ENCODE measurements around the gene CENPO.

CENPO gene

GRCh38 chr2:24820598-24821432, 27.6 kb downstream of the CENPO start:
- no peak for DNase-seq (ENCODE audit: low read depth in 2 of 2)
- H3K4me3 ChIP-seq (replicated peaks in 1 of 2; ENCODE audit: low read depth in 2 of 2, low read length in 2 of 2): no peak overlapping the region
- TF ChIP-seq CTCF (IDR thresholded peaks at IDR 0.05; ENCODE audit: low read depth, low read length): no peak

DNA sequence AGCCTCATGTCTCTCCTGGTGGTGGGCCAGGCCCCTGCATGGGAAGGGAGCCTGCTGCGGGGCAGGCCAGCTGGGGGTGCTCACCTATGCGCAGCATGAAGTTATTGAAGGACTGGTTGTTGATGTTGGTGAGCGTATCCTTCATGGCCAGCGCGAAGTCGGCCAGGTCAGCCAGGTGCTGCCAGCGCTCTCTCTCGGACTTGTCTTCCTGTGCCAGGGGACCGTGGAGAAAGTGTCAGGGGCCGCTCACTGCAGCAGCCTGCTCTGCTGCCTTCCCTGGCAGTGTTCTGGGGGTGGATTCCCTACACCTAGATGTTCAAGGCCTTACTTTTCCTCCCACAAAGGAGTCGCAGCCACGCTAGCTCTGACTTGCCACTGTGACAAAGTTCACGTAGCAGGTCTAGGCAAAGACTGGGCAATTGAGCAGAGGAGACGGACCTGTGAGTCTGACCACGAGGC, 28.2 kb downstream of the CENPO start:
- H3K4me3 ChIP-seq (replicated peaks in 1 of 2; ENCODE audit: low read depth in 2 of 2, low read length in 2 of 2): no peak overlapping the region
- no peak for TF ChIP-seq CTCF (IDR thresholded peaks at IDR 0.05; ENCODE audit: low read depth, low read length)
- no peak for DNase-seq (ENCODE audit: low read depth in 2 of 2)

- TF ChIP-seq CTCF (IDR thresholded peaks at IDR 0.05; ENCODE audit: low read depth, low read length): no peak
- no peak for DNase-seq (ENCODE audit: low read depth in 2 of 2)
These were observed 29.0 kb downstream of the CENPO start for GRCh38 chr2:24822049-24822706.

GRCh38 chr2:24824071-24824588, 30.9 kb downstream of the CENPO start:
- no peak for DNase-seq (ENCODE audit: low read depth in 2 of 2)
- no peak overlapping the region for H3K4me3 ChIP-seq (replicated peaks in 1 of 2; ENCODE audit: low read depth in 2 of 2, low read length in 2 of 2)
- TF ChIP-seq CTCF (IDR thresholded peaks at IDR 0.05; ENCODE audit: low read depth, low read length): no peak

More at GRCh38 chr2:24822049-24822706, 29.0 kb downstream of the CENPO start:
- H3K4me3 ChIP-seq (replicated peaks in 1 of 2; ENCODE audit: low read depth in 2 of 2, low read length in 2 of 2): no peak overlapping the region

DNA sequence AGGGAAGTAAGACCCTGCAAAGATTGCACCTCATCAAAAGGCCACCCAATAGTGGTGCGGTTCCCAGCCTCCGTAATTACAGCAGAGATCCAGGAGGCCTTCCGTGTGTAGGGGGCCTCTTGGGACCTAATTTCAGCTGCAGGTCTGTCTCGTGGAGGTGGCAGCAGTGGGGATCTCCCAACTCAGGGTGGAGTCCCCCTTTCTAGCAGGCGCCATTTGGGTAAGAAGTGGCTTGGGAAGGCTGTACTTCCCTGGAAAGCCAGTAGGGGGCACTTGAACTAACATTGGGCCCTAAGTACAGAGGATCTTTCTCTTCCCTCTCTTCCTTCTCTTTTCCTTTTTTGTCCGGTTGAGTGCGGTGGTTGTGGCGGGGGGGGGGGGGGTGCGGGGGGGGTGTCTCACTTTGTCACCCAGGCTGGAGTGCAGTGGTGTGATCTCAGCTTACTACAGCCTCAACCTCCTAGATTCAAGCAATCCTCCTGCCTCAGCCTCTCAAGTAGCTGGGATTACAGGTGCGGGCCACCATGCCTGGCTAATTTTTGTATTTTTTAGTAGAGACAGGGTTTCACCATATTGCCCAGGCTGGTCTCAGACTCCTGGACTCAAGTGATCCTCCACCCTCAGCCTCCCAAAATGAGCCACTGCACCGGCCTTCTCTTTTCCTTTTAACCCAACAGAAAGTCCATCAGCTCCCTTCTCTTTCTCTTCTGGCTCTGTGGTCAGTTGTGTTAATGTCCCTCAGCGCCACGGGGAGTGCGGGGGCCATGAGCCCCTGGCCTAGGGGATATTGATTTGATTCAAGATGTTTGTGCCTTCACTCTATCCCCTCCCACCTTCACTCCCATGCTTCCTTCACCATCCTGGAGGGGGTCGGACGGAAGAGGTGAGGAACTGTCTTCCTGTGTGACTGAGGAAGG, 32.0 kb downstream of the CENPO start:
- DNase-seq (ENCODE audit: low read depth in 2 of 2): peak in 1 of 2 donors; percentile 36
- TF ChIP-seq CTCF (IDR thresholded peaks at IDR 0.05; ENCODE audit: low read depth, low read length): peak; percentile 62
- no peak overlapping the region for H3K4me3 ChIP-seq (replicated peaks in 1 of 2; ENCODE audit: low read depth in 2 of 2, low read length in 2 of 2)

Measured in cardiac fibroblast (primary cell).